Fibroblast of villous mesenchyme (primary cell): Measurements from ENCODE around the gene CDK2AP2. TPM values are rescaled to one million over a fixed set of nuclear protein-coding genes. Genes with fewer than 3 reads are reported as not detected.

Experiments
- DNase-seq: peaks from one replicate; pipeline ENCODE4 v3.0.0-alpha.2; 2010; ENCODE audit warnings: low read depth
- H3K4me3 ChIP-seq: 2 replicates; pipeline ENCODE4 v1.5.1; 2011; ENCODE audit warnings: low read depth, mild to moderate bottlenecking, low read length
- total RNA-seq: library from RNA; depleted of rRNA; stranded (reverse); fragments of >200 nt; gene quantifications from 2 replicates; pipeline ENCODE4 v1.2.3, GENCODE V29; 2012
- TF ChIP-seq, protein P1 (sequence below): IDR thresholded peaks from 2 replicates; pipeline ENCODE4 v1.5.1; 2012; ENCODE audit warnings: low read depth, mild to moderate bottlenecking, low read length; ENCODE audit not compliant: insufficient read depth

Gene CDK2AP2
- total RNA-seq, 1 donor = 16.8 TPM

GRCh38 chr11:67497656-67498291 is 10.2 kb downstream of the CDK2AP2 start:
- DNase-seq = no peak
- H3K4me3 ChIP-seq = no peak overlapping the region
- TF ChIP-seq, protein P1, sequence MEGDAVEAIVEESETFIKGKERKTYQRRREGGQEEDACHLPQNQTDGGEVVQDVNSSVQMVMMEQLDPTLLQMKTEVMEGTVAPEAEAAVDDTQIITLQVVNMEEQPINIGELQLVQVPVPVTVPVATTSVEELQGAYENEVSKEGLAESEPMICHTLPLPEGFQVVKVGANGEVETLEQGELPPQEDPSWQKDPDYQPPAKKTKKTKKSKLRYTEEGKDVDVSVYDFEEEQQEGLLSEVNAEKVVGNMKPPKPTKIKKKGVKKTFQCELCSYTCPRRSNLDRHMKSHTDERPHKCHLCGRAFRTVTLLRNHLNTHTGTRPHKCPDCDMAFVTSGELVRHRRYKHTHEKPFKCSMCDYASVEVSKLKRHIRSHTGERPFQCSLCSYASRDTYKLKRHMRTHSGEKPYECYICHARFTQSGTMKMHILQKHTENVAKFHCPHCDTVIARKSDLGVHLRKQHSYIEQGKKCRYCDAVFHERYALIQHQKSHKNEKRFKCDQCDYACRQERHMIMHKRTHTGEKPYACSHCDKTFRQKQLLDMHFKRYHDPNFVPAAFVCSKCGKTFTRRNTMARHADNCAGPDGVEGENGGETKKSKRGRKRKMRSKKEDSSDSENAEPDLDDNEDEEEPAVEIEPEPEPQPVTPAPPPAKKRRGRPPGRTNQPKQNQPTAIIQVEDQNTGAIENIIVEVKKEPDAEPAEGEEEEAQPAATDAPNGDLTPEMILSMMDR = no peak

DNA sequence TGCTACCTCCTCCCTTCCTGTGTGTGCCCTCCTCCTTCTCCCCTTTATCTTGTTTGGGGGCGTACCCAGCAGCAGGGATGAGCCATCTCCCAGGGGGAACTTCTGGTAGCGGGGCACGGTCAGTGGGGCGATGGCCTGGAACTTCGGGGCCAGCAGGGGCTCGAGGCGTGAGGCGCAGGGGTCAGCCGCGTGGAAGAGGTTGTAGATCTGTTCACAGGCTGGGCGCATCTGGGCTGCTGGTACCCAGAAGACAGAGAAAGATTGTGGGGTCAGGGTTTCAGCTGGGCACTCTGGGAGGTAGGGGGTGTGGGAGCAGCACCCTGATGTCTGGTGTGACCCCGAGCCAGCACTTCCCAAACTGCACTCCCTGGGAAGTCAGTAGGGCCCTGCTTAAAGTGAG is 11.8 kb downstream of the CDK2AP2 start:
- TF ChIP-seq, protein P1 = no peak
- no peak for DNase-seq

DNA sequence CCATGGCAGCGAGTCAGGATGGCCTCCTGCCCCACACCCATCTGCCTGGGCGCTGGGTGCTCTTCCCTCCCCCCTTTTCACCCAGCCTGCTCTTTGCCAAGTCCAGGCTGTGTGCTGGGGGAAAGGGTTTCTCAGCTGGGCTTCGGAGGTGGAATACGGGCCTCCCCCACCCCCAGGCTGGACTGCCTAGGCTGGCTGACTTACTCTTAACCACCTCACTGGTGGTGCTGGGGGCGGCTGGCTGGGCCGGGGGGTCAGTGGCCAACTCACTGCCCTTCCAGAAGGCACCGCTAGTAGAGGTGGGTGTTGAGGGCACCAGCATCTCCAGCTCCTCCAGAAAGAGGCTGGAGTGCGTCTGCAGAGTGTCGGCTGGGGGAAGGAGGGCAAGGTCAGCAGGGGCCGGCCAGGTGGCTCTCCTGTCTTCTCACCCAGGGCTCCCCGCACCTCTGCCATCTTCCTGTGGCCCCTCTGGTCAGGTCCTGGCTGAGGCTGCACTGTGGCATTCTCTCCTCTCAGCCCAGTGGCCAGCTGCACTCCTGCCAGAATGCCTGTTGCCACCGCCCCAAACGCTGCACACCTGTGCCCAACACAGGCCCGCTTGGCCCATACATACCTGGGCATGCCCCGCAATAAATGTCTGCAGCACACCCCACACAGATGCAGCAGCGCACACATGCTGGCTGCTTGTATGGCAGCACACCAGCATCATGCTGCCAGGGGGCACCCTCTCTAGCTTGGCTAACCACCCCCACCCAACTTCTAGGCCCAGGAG is 12.5 kb downstream of the CDK2AP2 start:
- no peak for DNase-seq
- TF ChIP-seq, protein P1 = no peak
- H3K4me3 ChIP-seq = no peak overlapping the region

More for the DNA sequence above, 11.8 kb downstream of the CDK2AP2 start:
- no peak overlapping the region for H3K4me3 ChIP-seq

DNA sequence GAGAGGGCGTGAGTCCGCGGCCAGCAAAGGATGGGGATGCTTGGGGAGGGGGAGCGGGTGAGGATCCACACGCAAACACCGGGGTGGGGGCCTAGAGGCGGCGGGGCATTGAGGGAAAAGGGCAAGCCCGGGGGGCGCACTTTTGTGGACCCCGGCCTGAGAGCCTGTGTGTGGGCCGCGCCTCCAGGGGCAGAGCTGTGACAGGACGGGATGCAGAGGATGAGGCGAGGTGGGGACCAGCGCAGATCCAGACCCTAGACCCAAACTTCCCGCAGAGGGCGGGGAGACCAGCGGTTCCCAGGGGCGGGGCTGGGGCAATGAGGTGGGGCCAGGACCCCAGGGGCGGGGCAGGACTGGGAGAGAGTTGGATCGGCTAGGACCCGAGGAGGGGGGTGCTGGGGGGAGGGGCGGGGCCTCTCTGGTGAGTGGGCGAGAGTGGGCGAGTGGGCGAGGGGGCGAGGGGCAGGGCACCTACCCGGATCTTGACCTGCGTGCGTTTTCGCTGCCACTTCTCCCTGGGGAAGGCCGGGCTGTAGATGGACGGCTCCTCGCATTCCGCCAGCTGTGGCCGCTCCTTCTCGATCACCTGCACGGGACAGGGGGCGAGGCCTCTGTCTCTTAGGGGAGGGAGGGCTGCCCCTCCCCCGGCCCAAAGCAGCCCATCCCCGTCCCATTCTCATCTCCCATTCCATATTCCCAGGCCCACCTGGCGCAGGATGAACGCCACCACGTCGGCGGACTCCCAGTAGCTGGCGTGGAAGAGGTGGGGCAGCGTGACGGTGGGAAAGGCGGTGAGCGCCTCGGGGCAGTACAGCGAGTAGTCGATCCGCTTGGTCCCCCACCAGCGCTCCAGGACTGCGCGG is 13.4 kb downstream of the CDK2AP2 start:
- no peak for DNase-seq
- TF ChIP-seq, protein P1 = no peak
- H3K4me3 ChIP-seq = no peak overlapping the region

- DNase-seq = no peak
- no peak overlapping the region for H3K4me3 ChIP-seq
- TF ChIP-seq, protein P1 = no peak
Measured at GRCh38 chr11:67493548-67494370, 14.2 kb downstream of the CDK2AP2 start.
